H1 (cell line): ENCODE measurements around the gene FMNL1. TPM values are rescaled to one million over a fixed set of nuclear protein-coding genes. Genes with fewer than 3 reads are reported as not detected.

Source experiments
- BCL11A ChIP-seq, 2 experiments: IDR thresholded peaks; one replicate each; pipeline ENCODE4 v1.6.1; 2011; ENCODE audit warnings: low read depth in 2 of 2, low read length in 2 of 2, mild to moderate bottlenecking in 2 of 2
- CBX8 ChIP-seq: fragments of 300-800, 300-1000 bp; sonication (generic); IDR thresholded peaks from 2 replicates; pipeline ENCODE4 v1.7.1; 2016; ENCODE audit warnings: low read depth, low read length, borderline replicate concordance
- CHD2 ChIP-seq: IDR thresholded peaks from 2 replicates; pipeline ENCODE4 v1.6.1; 2012; ENCODE audit warnings: low read length, improper control_type of control experiment
- KDM4A ChIP-seq: IDR thresholded peaks from one replicate; pipeline ENCODE4 v1.7.1; 2012; ENCODE audit warnings: low read depth, mild to moderate bottlenecking, moderate library complexity, low read length, inconsistent platforms; ENCODE audit not compliant: severe bottlenecking
- NRF1 ChIP-seq: IDR thresholded peaks from 2 replicates; pipeline ENCODE4 v1.6.1; 2011; ENCODE audit warnings: mild to moderate bottlenecking, low read depth, low read length, improper control_type of control experiment
- POU5F1 ChIP-seq: IDR thresholded peaks from 2 replicates; pipeline ENCODE4 v1.6.1; 2011; ENCODE audit warnings: low read depth, mild to moderate bottlenecking, low read length, moderate library complexity
- SIX5 ChIP-seq: IDR thresholded peaks from 2 replicates; pipeline ENCODE4 v1.6.1; 2011; ENCODE audit warnings: mild to moderate bottlenecking, low read depth, low read length
- TBP ChIP-seq: IDR thresholded peaks from 2 replicates; pipeline ENCODE4 v1.6.1; 2011; ENCODE audit warnings: low read depth, low read length, improper control_type of control experiment
- polyA plus RNA-seq, 7 experiments: library from polyadenylated mRNA; depleted of rRNA in 3 of 7; stranded (reverse) in 5 of 7; unstranded in 2 of 7; fragments of >200 nt in 5 of 7; fragments of 200-250 nt in 2 of 7; gene quantifications; 1 replicate in 5 of 7; 2 replicates in 1 of 7; 4 replicates in 1 of 7; pipeline versions ENCODE4 v1.2.1 to v1.2.3, GENCODE V29; 2011 to 2013; ENCODE audit warnings: missing spikeins in 2 of 7, mixed read lengths in 2 of 7
- total RNA-seq: library from RNA; stranded (reverse); fragmentation: NEBNext Ultra II Directional; extraction: Animal tissue kit (Norgen Biotek cat#: 25700); gene quantifications from 2 replicates; pipeline ENCODE4 v1.2.1, GENCODE V29; 2021
- TF ChIP-seq, protein P1 (sequence below): IDR thresholded peaks from 2 replicates; pipeline ENCODE4 v1.6.1; 2011; ENCODE audit warnings: low read length, improper control_type of control experiment
- TF ChIP-seq, protein P2 (sequence below), 3 experiments: IDR thresholded peaks; 1 replicate in 2 of 3; 2 replicates in 1 of 3; pipeline versions ENCODE4 v1.5.1 to v1.6.1; 2011; ENCODE audit warnings: low read length in 3 of 3, mild to moderate bottlenecking in 3 of 3, inconsistent platforms in 2 of 3, low read depth in 1 of 3, moderate library complexity in 1 of 3; ENCODE audit not compliant: insufficient read depth in 1 of 3; ENCODE audit errors: control extremely low read depth in 1 of 3

Gene FMNL1
- total and polyA plus RNA-seq, 2 of the 8 experiments (the other 6 are each of a cell fraction or from before 2014, with no cell fraction given): 2.5 to 8.6 TPM

DNA sequence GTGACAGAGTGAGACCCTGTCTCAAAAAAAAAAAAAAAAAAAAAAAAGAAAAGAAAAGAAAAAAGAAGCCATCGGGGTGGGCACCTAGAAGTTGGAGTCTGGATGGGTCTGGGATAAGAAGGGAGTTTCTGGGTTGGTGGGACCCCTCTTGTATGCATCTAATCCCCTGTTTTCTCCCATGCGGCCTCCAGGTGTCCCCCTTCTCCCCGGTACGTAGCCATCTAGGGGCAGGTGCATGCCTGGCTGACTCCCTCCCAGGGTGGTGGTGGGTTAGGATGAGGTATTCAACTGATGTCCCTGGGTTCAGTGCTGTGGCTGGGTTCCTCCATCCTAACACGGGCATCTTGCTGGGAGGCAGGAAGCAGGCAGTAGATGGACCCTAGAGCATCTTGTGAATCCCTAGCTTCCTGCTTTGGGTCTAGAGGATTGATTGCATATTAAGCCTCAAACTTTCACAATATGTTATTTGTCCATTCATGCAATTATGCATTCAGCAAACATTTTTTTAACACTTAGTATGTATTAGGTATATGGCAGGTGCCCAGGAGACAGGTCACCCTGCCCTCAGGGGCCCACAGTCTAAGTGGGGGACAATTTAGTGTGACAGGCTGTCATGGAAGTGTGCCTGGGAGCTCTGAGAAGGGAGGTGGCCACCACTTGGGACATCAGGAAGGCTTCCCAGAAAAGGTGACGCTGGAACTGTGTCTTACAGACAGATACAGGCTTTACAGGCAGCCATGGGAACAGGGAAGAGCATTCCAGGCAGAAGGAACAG lies 13.1 kb downstream of the FMNL1 start (continued):
- no peak for TF ChIP-seq CHD2
- no peak for TF ChIP-seq POU5F1
- TF ChIP-seq, protein P1, sequence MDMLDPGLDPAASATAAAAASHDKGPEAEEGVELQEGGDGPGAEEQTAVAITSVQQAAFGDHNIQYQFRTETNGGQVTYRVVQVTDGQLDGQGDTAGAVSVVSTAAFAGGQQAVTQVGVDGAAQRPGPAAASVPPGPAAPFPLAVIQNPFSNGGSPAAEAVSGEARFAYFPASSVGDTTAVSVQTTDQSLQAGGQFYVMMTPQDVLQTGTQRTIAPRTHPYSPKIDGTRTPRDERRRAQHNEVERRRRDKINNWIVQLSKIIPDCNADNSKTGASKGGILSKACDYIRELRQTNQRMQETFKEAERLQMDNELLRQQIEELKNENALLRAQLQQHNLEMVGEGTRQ: no peak
- no peak for TF ChIP-seq TBP
- TF ChIP-seq, protein P2, sequence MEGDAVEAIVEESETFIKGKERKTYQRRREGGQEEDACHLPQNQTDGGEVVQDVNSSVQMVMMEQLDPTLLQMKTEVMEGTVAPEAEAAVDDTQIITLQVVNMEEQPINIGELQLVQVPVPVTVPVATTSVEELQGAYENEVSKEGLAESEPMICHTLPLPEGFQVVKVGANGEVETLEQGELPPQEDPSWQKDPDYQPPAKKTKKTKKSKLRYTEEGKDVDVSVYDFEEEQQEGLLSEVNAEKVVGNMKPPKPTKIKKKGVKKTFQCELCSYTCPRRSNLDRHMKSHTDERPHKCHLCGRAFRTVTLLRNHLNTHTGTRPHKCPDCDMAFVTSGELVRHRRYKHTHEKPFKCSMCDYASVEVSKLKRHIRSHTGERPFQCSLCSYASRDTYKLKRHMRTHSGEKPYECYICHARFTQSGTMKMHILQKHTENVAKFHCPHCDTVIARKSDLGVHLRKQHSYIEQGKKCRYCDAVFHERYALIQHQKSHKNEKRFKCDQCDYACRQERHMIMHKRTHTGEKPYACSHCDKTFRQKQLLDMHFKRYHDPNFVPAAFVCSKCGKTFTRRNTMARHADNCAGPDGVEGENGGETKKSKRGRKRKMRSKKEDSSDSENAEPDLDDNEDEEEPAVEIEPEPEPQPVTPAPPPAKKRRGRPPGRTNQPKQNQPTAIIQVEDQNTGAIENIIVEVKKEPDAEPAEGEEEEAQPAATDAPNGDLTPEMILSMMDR (IDR thresholded peaks at IDR 0.05; ENCODE audit: control extremely low read depth in 1 of 3, insufficient read depth in 1 of 3, low read depth in 1 of 3, low read length in 3 of 3): peak; percentile 82 to 96 (median 83)
- no peak for TF ChIP-seq BCL11A (IDR thresholded peaks at IDR 0.05; ENCODE audit: low read depth in 2 of 2, low read length in 2 of 2)
- TF ChIP-seq SIX5: no peak
- no peak for TF ChIP-seq NRF1
- no peak for TF ChIP-seq KDM4A
- no peak for TF ChIP-seq CBX8
